GM19043 (cell line): Measurements from ENCODE around the gene FYB1.
A peak's percentile ranks its signal among the peaks of the same experiment; 100 is the strongest.
"Not testable (repeated sequence)": the region's sequence is repeated elsewhere in the genome, so short reads cannot be mapped to it uniquely, and the experiment has no call there.

Experiments used
- ATAC-seq: cut with Tn5 transposase; IDR thresholded peaks from one replicate; pipeline ENCODE4 v1.9.1; 2021; ENCODE audit warnings: low read depth; ENCODE audit not compliant: unreplicated experiment

The FYB1 gene

DNA sequence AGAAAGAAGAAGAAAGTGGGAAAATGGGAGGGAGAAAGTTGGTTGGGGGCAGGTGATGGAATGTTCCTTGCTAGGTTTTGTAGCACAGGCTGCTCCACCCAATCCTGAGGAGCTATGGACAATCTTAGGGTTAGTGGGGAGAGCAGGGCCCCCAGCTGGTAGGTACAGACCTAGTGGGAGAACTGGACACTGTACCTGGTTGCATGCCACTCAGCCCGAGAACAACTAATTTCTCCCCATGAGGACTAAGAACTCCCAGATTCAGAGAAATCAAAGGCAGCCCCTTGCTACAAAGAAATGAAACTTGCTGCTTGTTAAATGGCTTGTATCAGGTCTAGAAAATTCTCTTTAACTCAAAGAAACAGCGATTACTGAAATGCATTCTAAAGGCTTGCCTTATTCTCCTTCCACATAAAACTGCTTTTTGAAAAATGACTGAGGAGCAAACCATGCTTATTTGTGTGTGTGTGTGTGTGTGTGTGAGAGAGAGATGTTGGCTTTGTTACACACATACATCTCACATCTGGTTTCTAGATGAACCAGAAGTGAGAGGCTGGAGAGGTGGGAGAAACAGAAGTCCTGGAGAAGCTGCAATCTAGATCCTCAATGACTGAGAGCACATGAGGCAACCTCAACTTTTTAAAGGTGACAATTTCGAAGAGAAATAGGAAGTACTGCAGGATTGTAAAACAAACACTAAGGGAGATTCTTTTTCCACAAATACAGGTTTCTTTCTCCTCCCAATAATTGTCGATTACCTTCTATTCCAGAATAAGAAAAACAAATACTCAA, 28.9 kb downstream of the FYB1 start:
- no peak for ATAC-seq

DNA sequence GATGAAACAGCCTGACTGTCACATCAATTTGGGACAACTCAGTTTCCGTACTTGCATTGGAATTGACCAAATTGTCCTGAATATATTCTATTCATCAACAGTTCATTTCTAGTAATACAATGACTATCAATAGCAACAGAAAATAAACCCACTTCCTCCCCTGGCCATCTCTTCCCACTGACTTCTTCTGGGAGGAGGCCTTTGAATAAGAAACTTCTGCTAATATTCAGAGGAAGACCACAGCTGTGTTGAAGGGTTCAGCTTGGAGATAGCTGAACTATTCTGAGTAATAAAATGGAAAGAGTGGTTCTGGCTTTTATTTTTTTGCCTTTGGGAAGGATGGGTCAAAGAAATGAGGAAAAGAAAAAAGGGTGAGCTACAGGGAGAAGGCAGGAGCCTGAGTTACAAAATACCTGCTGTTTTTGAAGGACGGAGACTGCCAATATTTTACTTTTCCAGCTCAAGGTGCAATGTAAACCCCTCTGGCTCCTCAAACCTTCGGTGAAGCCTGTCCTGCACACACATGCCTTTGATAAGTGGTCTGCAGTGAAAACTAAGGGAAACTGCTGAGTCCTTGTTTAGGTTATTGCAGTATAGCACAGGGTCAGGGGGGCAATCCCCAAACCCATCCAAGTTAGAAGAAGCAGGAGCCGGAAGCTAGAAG, 29.9 kb downstream of the FYB1 start:
- no peak for ATAC-seq

GRCh38 chr5:39187831-39188731, 31.3 kb downstream of the FYB1 start:
- ATAC-seq = no peak

DNA sequence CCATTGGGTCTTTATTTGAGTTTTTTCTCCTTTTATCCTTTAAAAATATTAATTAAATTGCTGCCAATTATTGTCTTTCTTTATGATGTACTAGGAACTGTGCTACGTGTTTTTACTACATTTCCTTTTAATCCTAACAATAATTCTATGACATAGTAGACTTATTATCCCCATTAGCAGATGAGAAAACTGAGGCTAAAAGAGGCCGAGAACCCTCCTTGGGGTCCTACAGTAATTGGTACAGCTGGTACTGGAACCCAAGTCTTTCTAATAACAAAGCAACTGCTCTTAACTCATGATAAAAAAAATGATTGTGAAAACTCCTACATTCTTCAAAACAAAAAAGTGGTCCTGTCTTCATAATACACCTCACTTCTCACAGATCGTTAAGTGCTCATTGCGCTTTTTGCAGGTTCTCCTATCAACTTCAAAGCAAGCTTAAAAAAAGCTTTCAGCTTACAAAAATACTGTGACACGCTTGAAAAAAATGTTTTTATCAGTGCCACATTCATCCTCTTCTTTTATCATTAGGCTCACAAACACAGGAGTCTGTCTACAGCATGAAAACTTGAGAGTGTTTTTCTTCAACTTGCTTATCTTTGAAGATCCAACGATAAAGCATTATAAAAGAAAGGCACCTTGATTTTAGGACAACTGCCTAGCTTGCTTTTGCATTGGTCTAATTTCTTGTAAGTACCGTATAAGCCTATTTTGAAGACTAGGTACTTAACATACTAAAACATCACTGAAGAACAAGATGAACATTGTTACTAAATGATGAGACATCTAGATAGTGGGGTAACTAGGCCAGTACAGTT, 32.4 kb downstream of the FYB1 start:
- ATAC-seq = no peak

GRCh38 chr5:39186289-39186688, 33.1 kb downstream of the FYB1 start:
- ATAC-seq = no peak

DNA sequence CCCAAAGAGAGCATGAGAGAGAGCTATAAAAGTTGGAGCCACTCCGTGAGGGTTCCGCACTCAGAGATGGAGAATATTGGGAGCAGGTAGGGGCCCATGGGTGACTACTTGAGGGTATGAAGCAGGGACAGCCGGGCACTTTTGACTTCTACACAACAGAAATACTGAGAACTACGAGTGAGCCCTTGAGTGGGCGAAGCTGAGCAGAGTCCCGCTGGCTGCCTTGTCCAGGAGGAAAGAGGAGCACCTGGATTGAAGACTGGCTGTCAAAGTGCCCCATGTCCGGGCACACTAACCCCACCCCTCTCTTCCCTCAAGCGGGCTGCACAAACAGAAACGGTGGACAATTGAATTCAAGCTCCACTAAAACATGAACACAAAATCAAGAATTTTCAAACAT, 33.6 kb downstream of the FYB1 start:
- ATAC-seq = no peak

DNA sequence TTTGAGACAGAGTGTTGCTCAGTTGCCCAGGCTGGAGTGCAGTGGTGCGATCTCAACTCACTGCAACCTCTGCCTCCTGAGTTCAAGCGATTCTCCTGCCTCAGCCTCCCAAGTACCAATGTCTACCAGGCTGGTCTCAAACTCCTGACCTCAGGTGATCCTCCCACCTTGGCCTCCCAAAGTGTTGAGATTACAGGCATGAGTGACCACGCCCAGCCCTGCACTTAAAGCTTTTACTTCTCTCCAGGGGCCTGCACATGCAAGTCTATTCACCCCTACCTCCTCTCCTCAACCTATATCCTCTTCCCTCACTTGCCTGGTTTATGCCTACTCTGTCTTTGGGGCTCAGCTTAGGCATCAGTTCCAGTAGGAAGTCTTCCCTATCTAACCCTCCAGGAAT, 39.8 kb downstream of the FYB1 start:
- ATAC-seq = not testable (repeated sequence)

DNA sequence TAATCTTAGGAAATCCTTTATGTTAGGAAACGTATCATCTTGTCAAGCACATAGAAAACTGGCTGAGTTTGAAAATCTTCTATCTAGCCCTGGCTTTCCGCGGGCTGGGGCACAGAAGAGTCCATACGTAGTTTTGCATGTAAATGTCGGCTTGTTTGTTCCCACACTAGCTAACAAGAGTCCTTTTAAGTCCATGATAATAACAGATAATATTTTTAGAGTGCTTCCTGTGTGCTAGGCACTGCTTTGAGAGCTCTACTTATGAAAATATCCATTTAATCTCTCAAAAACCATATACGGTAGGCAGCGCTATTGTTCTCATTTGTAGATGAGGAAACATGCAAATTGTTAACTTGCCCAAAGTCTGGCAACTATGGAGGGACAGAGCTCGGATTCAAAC, 40.5 kb downstream of the FYB1 start:
- ATAC-seq = no peak

- no peak for ATAC-seq
Observed at GRCh38 chr5:39178171-39178570, 41.2 kb downstream of the FYB1 start.

- ATAC-seq = peak; percentile 75
Observed at GRCh38 chr5:39177631-39177964, 41.8 kb downstream of the FYB1 start.

- peak; percentile 53 for ATAC-seq
Observed at GRCh38 chr5:39176759-39177630, 42.4 kb downstream of the FYB1 start.

DNA sequence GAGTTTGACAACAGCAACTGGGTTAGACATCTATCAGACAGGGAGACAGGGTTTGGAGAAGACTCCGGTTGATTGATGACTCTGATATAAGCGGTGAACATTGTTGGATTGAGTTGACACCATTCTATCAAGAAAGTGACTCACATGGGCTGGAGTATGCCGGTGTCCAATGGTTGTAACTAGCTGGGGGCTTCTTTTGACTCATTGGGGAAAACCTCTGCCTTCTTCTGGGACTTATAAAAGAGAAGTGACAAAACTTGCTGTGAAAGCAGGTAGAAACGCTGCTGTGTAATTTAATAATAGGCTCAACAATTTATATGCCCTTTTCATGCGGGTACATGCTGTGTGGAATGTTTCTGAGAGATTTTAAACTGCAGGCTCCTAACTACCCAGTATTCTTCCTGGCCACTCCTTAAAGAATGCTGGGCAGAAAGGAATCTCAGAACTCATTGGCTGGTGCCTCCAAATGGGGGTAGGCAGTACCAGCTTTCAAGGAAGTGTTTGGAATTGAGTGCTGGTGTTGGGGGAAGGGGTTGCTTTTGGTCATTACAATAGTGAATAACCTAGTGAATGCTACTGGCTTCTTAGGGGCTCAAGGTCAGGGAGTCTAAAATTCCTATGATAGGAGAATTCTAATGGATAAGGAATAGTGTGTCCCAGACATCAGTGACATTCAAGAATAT, 43.9 kb downstream of the FYB1 start:
- ATAC-seq = no peak

- ATAC-seq = no peak
Observed at GRCh38 chr5:39173069-39173468, 46.3 kb downstream of the FYB1 start.

- no peak for ATAC-seq
Observed at GRCh38 chr5:39172593-39172992, 46.8 kb downstream of the FYB1 start.

- no peak for ATAC-seq
Observed at GRCh38 chr5:39171647-39172046, 47.7 kb downstream of the FYB1 start.

GRCh38 chr5:39169081-39169480, 50.3 kb downstream of the FYB1 start:
- ATAC-seq = no peak

DNA sequence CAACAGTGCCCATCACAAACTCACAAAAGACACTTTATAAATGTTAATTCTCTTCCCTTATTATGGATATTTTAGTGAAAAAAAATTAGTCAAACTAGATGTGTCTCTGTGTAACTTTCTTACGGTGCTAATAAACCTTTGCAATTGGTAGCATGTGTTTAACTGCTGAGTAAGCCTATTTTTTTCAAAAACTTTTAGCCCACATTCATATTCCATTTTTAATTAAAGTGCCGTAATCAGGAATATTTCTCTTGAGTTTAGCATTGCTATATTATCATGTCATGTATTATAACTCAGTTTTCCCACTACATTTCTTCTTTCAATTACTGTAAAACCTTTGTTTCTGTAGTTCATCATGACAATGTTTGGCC, 51.4 kb downstream of the FYB1 start:
- ATAC-seq = no peak

DNA sequence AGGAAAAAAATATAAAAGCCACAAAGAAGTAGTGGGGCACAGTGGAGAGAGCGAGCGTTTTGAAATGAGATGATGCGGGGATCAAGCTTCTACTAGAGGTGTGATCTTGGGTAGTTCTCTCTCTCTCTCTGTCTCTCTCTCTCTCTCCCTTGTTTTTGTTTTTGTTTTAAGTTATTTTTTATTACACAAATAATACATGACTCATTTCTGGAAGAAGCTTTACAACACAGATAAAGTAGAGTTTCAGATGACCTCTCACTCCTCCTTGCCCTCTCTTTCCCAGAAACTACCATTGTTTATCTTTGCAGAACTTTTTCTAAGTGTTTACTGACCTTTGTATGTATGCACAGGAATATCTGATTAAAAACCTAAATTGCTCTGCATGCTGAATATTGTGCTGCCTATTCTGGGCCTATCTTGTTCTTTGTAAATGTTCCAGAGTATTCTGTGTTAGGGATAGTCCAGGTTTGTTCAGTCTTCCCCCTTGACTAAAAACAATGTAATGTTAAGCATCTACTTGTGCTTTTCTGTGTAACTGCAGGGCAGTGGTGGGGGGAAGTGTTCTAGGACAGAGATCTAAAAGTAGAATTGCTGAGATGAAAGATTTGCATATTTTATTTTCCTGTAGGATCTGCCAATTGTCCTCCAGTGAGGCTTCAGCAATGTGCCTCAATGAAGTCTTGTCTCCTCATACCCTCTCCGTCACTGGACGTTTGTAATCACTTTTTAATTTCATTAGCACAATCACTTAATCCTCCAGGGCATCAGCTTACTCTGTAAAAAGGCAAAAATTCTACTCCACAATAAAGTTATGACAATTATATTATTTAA, 52.0 kb downstream of the FYB1 start:
- no peak for ATAC-seq
